ENCODE results near the gene PLCL2. TPM values are rescaled to one million over a fixed set of nuclear protein-coding genes. Genes with fewer than 3 reads are reported as not detected.

PLCL2 gene
- total and polyA plus RNA-seq, 9 donors, result 12.6 to 54.2 (median 24.7) TPM

- Histone ChIP-seq H3K27ac (no peak overlapping the region), H3K36me3 (no peaks in the 10 kb centered on the region), H3K27me3 (no peaks in the 10 kb centered on the region), H3K9me3 (no peaks in the 10 kb centered on the region), H3K4me1 (ENCODE audit: insufficient read depth) (peaks cover 16% of the 10 kb centered on the region), H3K4me3 (no peak overlapping the region)
- intact Hi-C loops (cut with DNase I), result loop anchor here in 1 of 4 donors (2.0 kb wide), 1 partner anchor 25 kb away; no protein-coding TSS in a partner anchor
- no peak for DNase-seq
- WGBS, 3 donors, result 90 to 92% (median 91%) methylated on average over 3 of the region's 3 CpGs
- TF ChIP-seq EP300 (IDR thresholded peaks at IDR 0.05) (no peak), POLR2A (IDR thresholded peaks at IDR 0.05) (no peak), CTCF (IDR thresholded peaks at IDR 0.05) (no peak)
Observed at GRCh38 chr3:16910207-16910606, 25.5 kb downstream of the PLCL2 start.

- intact Hi-C loops (cut with DNase I), result loop anchor here in 1 of 4 donors (2.0 kb wide), 1 partner anchor 23 kb away; no protein-coding TSS in a partner anchor
Observed at GRCh38 chr3:16911916-16912315, 27.2 kb downstream of the PLCL2 start.

GRCh38 chr3:16912400-16913263 is 27.9 kb downstream of the PLCL2 start:
- WGBS, 3 donors, result 90 to 96% (median 95%) methylated on average over 3 of the region's 3 CpGs
- no peak for DNase-seq
- intact Hi-C loops (cut with DNase I), result no loop called here
- H3K36me3 ChIP-seq, result no peaks in the 10 kb centered on the region
- H3K4me1 ChIP-seq (ENCODE audit: insufficient read depth), result peaks cover 11% of the 10 kb centered on the region
- no peaks in the 10 kb centered on the region for H3K27me3 ChIP-seq
- no peak overlapping the region for H3K4me3 ChIP-seq
- TF ChIP-seq POLR2A (IDR thresholded peaks at IDR 0.05), result no peak
- no peaks in the 10 kb centered on the region for H3K9me3 ChIP-seq
- H3K27ac ChIP-seq, result no peak overlapping the region

More at GRCh38 chr3:16911916-16912315, 27.2 kb downstream of the PLCL2 start:
- Histone ChIP-seq H3K9me3 (no peaks in the 10 kb centered on the region), H3K4me3 (no peak overlapping the region), H3K27me3 (no peaks in the 10 kb centered on the region), H3K36me3 (no peaks in the 10 kb centered on the region), H3K4me1 (ENCODE audit: insufficient read depth) (peaks cover 13% of the 10 kb centered on the region), H3K27ac (no peak overlapping the region)
- TF ChIP-seq EP300 (IDR thresholded peaks at IDR 0.05) (no peak), CTCF (IDR thresholded peaks at IDR 0.05) (no peak), POLR2A (IDR thresholded peaks at IDR 0.05) (no peak)
- DNase-seq, result no peak
- WGBS, 3 donors, result 84 to 88% (median 85%) methylated on average over 2 of the region's 2 CpGs

GRCh38 chr3:16913264-16913580 is 28.5 kb downstream of the PLCL2 start:
- TF ChIP-seq EP300 (IDR thresholded peaks at IDR 0.05) (no peak), POLR2A (IDR thresholded peaks at IDR 0.05) (no peak), CTCF (IDR thresholded peaks at IDR 0.05) (no peak)
- Histone ChIP-seq H3K36me3 (no peaks in the 10 kb centered on the region), H3K9me3 (no peaks in the 10 kb centered on the region), H3K27ac (no peak overlapping the region), H3K4me3 (no peak overlapping the region), H3K4me1 (ENCODE audit: insufficient read depth) (peaks cover 12% of the 10 kb centered on the region), H3K27me3 (no peaks in the 10 kb centered on the region)
- DNase-seq, result no peak
- intact Hi-C loops (cut with DNase I), result no loop called here
- WGBS, 3 donors, result 95 to 97% (median 97%) methylated on average over 2 of the region's 2 CpGs

- WGBS, 3 donors, result 66 to 75% (median 73%) methylated on average over 5 of the region's 5 CpGs
- no peaks in the 10 kb centered on the region for H3K9me3 ChIP-seq
- H3K36me3 ChIP-seq, result no peaks in the 10 kb centered on the region
- no peak overlapping the region for H3K27ac ChIP-seq
- DNase-seq, result no peak
- H3K4me3 ChIP-seq, result no peak overlapping the region
- intact Hi-C loops (cut with DNase I), result no loop called here
- H3K4me1 ChIP-seq (ENCODE audit: insufficient read depth), result peaks cover 2% of the 10 kb centered on the region
- TF ChIP-seq POLR2A (IDR thresholded peaks at IDR 0.05), result no peak
- TF ChIP-seq EP300 (IDR thresholded peaks at IDR 0.05), result no peak
- TF ChIP-seq CTCF (IDR thresholded peaks at IDR 0.05), result no peak
- H3K27me3 ChIP-seq, result no peaks in the 10 kb centered on the region
Observed at GRCh38 chr3:16916840-16917239, 32.1 kb downstream of the PLCL2 start.

All from ovary (tissue), 9 donors.